NCI-H2196 (cell line): Measurements from ENCODE around the gene VOPP1.
"Not testable (repeated sequence)": the region's sequence is repeated elsewhere in the genome, so short reads cannot be mapped to it uniquely, and the experiment has no call there.

Experiments used
- DNase-seq: peaks from one replicate; lab custom pipeline; 2025; ENCODE audit not compliant: unreplicated experiment; lab: John Stamatoyannopoulos, UW

Gene VOPP1

GRCh38 chr7:55490099-55490498 is 82.2 kb downstream of the VOPP1 start:
- DNase-seq, result no peak

GRCh38 chr7:55489552-55489951 is 82.8 kb downstream of the VOPP1 start:
- DNase-seq, result no peak

GRCh38 chr7:55488804-55489340 is 83.4 kb downstream of the VOPP1 start:
- no peak for DNase-seq

GRCh38 chr7:55488216-55488615 is 84.1 kb downstream of the VOPP1 start:
- DNase-seq, result no peak

- DNase-seq, result no peak
Measured at GRCh38 chr7:55486991-55487390, 85.3 kb downstream of the VOPP1 start.

GRCh38 chr7:55486192-55486590 is 86.1 kb downstream of the VOPP1 start:
- no peak for DNase-seq

GRCh38 chr7:55485501-55486191 is 86.7 kb downstream of the VOPP1 start:
- no peak for DNase-seq

- DNase-seq, result no peak
Measured at GRCh38 chr7:55484834-55485233, 87.5 kb downstream of the VOPP1 start.

- no peak for DNase-seq
Measured at GRCh38 chr7:55484241-55484640, 88.1 kb downstream of the VOPP1 start.

GRCh38 chr7:55483046-55483445 is 89.3 kb downstream of the VOPP1 start:
- DNase-seq, result no peak

- no peak for DNase-seq
Measured at GRCh38 chr7:55481155-55481554, 91.1 kb downstream of the VOPP1 start.

- no peak for DNase-seq
Measured at GRCh38 chr7:55478700-55479099, 93.6 kb downstream of the VOPP1 start.

GRCh38 chr7:55477781-55478374 is 94.4 kb downstream of the VOPP1 start:
- DNase-seq, result no peak

- DNase-seq, result no peak
Measured at GRCh38 chr7:55476852-55477780, 95.2 kb downstream of the VOPP1 start.

GRCh38 chr7:55475855-55476803 is 96.2 kb downstream of the VOPP1 start:
- DNase-seq, result no peak

- no peak for DNase-seq
Measured at GRCh38 chr7:55474944-55475854, 97.1 kb downstream of the VOPP1 start.

- DNase-seq, result no peak
Measured at GRCh38 chr7:55473932-55474331, 98.4 kb downstream of the VOPP1 start.

- DNase-seq, result no peak
Measured at GRCh38 chr7:55472928-55473725, 99.2 kb downstream of the VOPP1 start.

GRCh38 chr7:55472406-55472805 is 99.9 kb downstream of the VOPP1 start:
- DNase-seq, result not testable (repeated sequence)
